SK-N-SH (cell line): Measurements from ENCODE around the gene SCART1. TPM values are rescaled to one million over a fixed set of nuclear protein-coding genes. Genes with fewer than 3 reads are reported as not detected.

ENCODE experiments used
- CTCF ChIA-PET: fragments of 300-600, 350-600 bp; formaldehyde crosslinking; extraction: SDS; loops from one replicate; lab custom pipeline; 2021; lab: Yijun Ruan, JAX
- POLR2A ChIA-PET: fragments of 350-600 bp; sonication (Branson Sonifier 250); formaldehyde crosslinking; extraction: SDS; loops from one replicate; lab custom pipeline; 2020; ENCODE audit warnings: antibody characterized with exemption, inconsistent platforms; lab: Yijun Ruan, JAX
- DNase-seq: peaks from one replicate; pipeline ENCODE4 v3.0.0; 2012
- H2AFZ ChIP-seq: fragments of 200-600 bp; sonication (generic); 2 replicates; pipeline ENCODE4 v1.8.1; 2016; ENCODE audit warnings: antibody characterized with exemption, mild to moderate bottlenecking, low read depth
- H3F3A ChIP-seq: fragments of 200-600 bp; sonication (generic); replicated peaks from 2 replicates; pipeline ENCODE3; 2016; ENCODE audit warnings: antibody characterized with exemption, mild to moderate bottlenecking; ENCODE audit not compliant: insufficient read depth
- H3K27ac ChIP-seq, 2 experiments: fragments of 200-500 bp in 1 of 2; fragments of 200-600 bp in 1 of 2; sonication (Bioruptor generic) in 1 of 2; sonication (generic), shearing (Covaris generic) in 1 of 2; 2 replicates each; pipeline versions ENCODE4 v1.5.1 to v1.6.1; 2014 to 2016; ENCODE audit warnings: low read depth in 2 of 2, inconsistent platforms in 1 of 2, low read length in 1 of 2, mild to moderate bottlenecking in 1 of 2, mixed read lengths in 1 of 2
- H3K27me3 ChIP-seq: fragments of 200-600 bp; sonication (generic), shearing (Covaris generic); 2 replicates; pipeline ENCODE4 v1.6.1; 2016; ENCODE audit warnings: mixed run types; ENCODE audit not compliant: insufficient read depth
- H3K36me3 ChIP-seq, 2 experiments: fragments of 200-500 bp in 1 of 2; fragments of 200-600 bp in 1 of 2; sonication (Bioruptor generic) in 1 of 2; sonication (generic) in 1 of 2; replicated peaks in 1 of 2; 2 replicates each; pipeline versions ENCODE3 to v1.5.1; 2014 to 2016; ENCODE audit warnings: low read length in 1 of 2, mild to moderate bottlenecking in 1 of 2; ENCODE audit not compliant: insufficient read depth in 2 of 2, control insufficient read depth in 1 of 2
- H3K4me1 ChIP-seq, 2 experiments: fragments of 200-500 bp in 1 of 2; fragments of 200-600 bp in 1 of 2; sonication (Bioruptor generic) in 1 of 2; sonication (generic), shearing (Covaris generic) in 1 of 2; 2 replicates each; pipeline versions ENCODE4 v1.5.1 to v1.6.1; 2014 to 2016; ENCODE audit warnings: low read depth in 1 of 2, low read length in 1 of 2, mixed run types in 1 of 2; ENCODE audit not compliant: insufficient read depth in 2 of 2, control insufficient read depth in 1 of 2
- H3K4me2 ChIP-seq: fragments of 200-600 bp; sonication (generic), shearing (Covaris generic); 2 replicates; pipeline ENCODE4 v1.6.1; 2017; ENCODE audit warnings: mixed run types
- H3K4me3 ChIP-seq, 2 experiments: fragments of 200-500 bp in 1 of 2; fragments of 200-600 bp in 1 of 2; sonication (Bioruptor generic) in 1 of 2; sonication (generic), shearing (Covaris generic) in 1 of 2; 2 replicates each; pipeline versions ENCODE4 v1.5.1 to v1.8.1; 2014 to 2016; ENCODE audit warnings: low read depth in 2 of 2, inconsistent platforms in 1 of 2, low read length in 1 of 2, mild to moderate bottlenecking in 1 of 2, mixed read lengths in 1 of 2, moderate library complexity in 1 of 2
- H3K79me2 ChIP-seq: fragments of 200-600 bp; sonication (generic); 2 replicates; pipeline ENCODE4 v1.8.1; 2017; ENCODE audit warnings: mild to moderate bottlenecking; ENCODE audit not compliant: insufficient read depth
- H3K9ac ChIP-seq: fragments of 200-600 bp; sonication (generic); 2 replicates; pipeline ENCODE4 v1.6.1; 2017; ENCODE audit warnings: mixed run types
- H3K9me2 ChIP-seq: fragments of 200-600 bp; sonication (generic); 2 replicates; pipeline ENCODE4 v1.6.1; 2017; ENCODE audit warnings: mixed run types
- H3K9me3 ChIP-seq: fragments of 200-600 bp; sonication (generic); 2 replicates; pipeline ENCODE4 v1.6.1; 2017; ENCODE audit warnings: mixed run types, mild to moderate bottlenecking, moderate library complexity
- H4K20me1 ChIP-seq: fragments of 200-600 bp; sonication (generic); 2 replicates; pipeline ENCODE4 v1.6.1; 2017; ENCODE audit warnings: mild to moderate bottlenecking, mixed run types; ENCODE audit not compliant: insufficient read depth
- CHD2 ChIP-seq: fragments of 150-350 bp; IDR thresholded peaks from 2 replicates; pipeline ENCODE4 v1.6.1; 2018; ENCODE audit warnings: low read length; ENCODE audit not compliant: partially characterized antibody
- EP300 ChIP-seq, 2 experiments: IDR thresholded peaks; 2 replicates each; pipeline versions ENCODE4 v1.4.0 to v1.6.1; 2012; ENCODE audit warnings: borderline replicate concordance in 1 of 2, low read depth in 1 of 2, low read length in 1 of 2
- EZH2phosphoT487 ChIP-seq: fragments of 200-600 bp; sonication (generic); IDR thresholded peaks from 2 replicates; pipeline ENCODE4 v1.6.1; 2017; ENCODE audit warnings: low read depth, mixed run types, mild to moderate bottlenecking, antibody characterized with exemption, moderate library complexity, borderline replicate concordance
- FOXJ3 ChIP-seq: sonication (generic); formaldehyde crosslinking; IDR thresholded peaks from 2 replicates; pipeline ENCODE4 v1.5.1; 2020; ENCODE audit warnings: mild to moderate bottlenecking, missing genetic modification reagents
- FOXM1 ChIP-seq: IDR thresholded peaks from 2 replicates; pipeline ENCODE4 v1.4.0; 2012; ENCODE audit warnings: low read depth, mild to moderate bottlenecking
- GABPA ChIP-seq: IDR thresholded peaks from 2 replicates; pipeline ENCODE4 v1.4.0; 2012; ENCODE audit warnings: low read depth, mild to moderate bottlenecking
- JUND ChIP-seq: IDR thresholded peaks from 2 replicates; pipeline ENCODE4 v1.4.0; 2012
- MXI1 ChIP-seq: IDR thresholded peaks from 2 replicates; pipeline ENCODE4 v1.6.1; 2012; ENCODE audit warnings: mild to moderate bottlenecking, low read depth, low read length, improper control_type of control experiment
- NRF1 ChIP-seq: IDR thresholded peaks from 2 replicates; pipeline ENCODE4 v1.6.1; 2012; ENCODE audit warnings: low read depth, mild to moderate bottlenecking, low read length
- POLR2AphosphoS5 ChIP-seq: IDR thresholded peaks from 2 replicates; pipeline ENCODE4 v1.6.1; 2012; ENCODE audit warnings: low read depth, low read length
- RCOR1 ChIP-seq: fragments of 150-350 bp; IDR thresholded peaks from 2 replicates; pipeline ENCODE4 v1.6.1; 2017; ENCODE audit warnings: antibody characterized with exemption, low read length
- SMC3 ChIP-seq: IDR thresholded peaks from 2 replicates; pipeline ENCODE4 v1.6.1; 2012; ENCODE audit warnings: low read depth, low read length, improper control_type of control experiment
- TAF1 ChIP-seq: IDR thresholded peaks from 2 replicates; pipeline ENCODE4 v1.6.1; 2012; ENCODE audit warnings: low read depth, mild to moderate bottlenecking, low read length, moderate library complexity, borderline replicate concordance
- YY1 ChIP-seq: IDR thresholded peaks from 2 replicates; pipeline ENCODE4 v1.4.0; 2012; ENCODE audit warnings: low read depth, mild to moderate bottlenecking
- WGBS: methylation state at CpG from one replicate; pipeline ENCODE4 v1.1.6; 2017; ENCODE audit warnings: low lambda C conversion rate; 5-methylcytosine and 5-hydroxymethylcytosine counted together
- polyA plus RNA-seq, 3 experiments: library from polyadenylated mRNA; depleted of rRNA; stranded (reverse); fragments of >200 nt; gene quantifications; 2 replicates each; pipeline ENCODE4 v1.2.3, GENCODE V29; 2012
- TF ChIP-seq, protein P1 (sequence below): IDR thresholded peaks from 2 replicates; pipeline ENCODE4 v1.6.1; 2012; ENCODE audit warnings: mild to moderate bottlenecking, low read depth, low read length, moderate library complexity
- TF ChIP-seq, protein P2 (sequence below): IDR thresholded peaks from 2 replicates; pipeline ENCODE4 v1.4.0; 2012; ENCODE audit warnings: low read depth, borderline replicate concordance
- TF ChIP-seq, protein P3 (sequence below): fragments of 150-350 bp; IDR thresholded peaks from 2 replicates; pipeline ENCODE4 v1.6.1; 2017; ENCODE audit warnings: antibody characterized with exemption, low read length, low read depth, borderline replicate concordance
- TF ChIP-seq, protein P4 (sequence below): IDR thresholded peaks from 2 replicates; pipeline ENCODE4; 2012
- TF ChIP-seq, protein P5 (sequence below): fragments of 200-600 bp; sonication (generic); IDR thresholded peaks from 2 replicates; pipeline ENCODE4 v1.6.1; 2017; ENCODE audit warnings: antibody characterized with exemption, mild to moderate bottlenecking, moderate library complexity
- TF ChIP-seq, protein P6 (sequence below): IDR thresholded peaks from 2 replicates; pipeline ENCODE4 v1.4.0; 2012; ENCODE audit warnings: low read depth

Gene SCART1
- polyA plus RNA-seq, 1 of the 3 experiments (the other 2 are of a cell fraction) = 2.1 TPM

DNA sequence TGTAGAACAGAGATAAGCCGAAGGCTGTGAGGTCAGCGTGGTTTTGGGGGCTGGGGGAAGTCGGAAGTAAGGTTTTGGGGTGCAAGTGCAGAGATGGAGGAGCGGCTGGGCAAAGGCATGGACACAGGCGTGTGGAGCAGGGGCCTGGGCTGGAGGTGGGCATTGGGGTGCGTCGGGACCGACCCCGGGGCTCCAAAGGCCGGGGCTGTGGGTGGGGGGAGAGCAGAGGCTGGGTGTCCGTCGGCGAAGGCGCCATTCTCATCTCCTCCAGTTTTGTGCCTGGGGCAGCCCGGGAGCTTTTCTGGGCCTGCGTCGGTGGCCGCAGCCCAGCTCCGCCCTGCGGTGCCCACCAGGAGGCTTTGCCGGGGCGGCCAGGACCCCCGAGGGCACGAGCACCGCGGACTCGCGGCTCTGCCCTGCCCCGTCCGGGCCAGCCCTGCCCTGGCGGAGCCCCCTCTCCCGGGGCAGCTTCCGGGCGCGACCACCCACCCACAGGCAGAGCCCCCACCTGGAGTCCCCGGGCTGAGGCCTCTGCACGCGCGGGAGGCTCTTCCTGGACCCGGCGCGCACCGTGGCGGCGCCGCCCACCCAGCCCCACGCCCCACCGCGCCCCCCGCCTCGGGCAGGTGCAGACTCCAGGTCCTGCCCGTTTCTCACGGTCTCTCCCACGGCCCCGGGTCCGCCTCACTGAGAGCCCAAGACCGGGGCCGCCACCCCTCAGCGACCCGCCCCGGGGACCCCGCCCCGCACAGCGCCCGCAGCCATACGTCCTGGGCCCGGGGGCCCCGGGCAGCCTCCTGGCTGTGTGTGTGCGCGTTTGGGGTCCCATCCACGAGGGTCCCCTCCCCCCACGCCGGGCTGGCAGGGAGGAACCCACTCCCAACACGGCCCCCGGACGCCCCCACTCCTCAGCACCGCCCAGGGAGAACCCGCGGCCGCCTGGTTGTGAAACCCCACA lies 7.7 kb upstream of the SCART1 start (continued):
- TF ChIP-seq TAF1 (no peak), YY1 (no peak), RCOR1 (no peak)
- TF ChIP-seq, all 33 proteins: peak for 0

DNA sequence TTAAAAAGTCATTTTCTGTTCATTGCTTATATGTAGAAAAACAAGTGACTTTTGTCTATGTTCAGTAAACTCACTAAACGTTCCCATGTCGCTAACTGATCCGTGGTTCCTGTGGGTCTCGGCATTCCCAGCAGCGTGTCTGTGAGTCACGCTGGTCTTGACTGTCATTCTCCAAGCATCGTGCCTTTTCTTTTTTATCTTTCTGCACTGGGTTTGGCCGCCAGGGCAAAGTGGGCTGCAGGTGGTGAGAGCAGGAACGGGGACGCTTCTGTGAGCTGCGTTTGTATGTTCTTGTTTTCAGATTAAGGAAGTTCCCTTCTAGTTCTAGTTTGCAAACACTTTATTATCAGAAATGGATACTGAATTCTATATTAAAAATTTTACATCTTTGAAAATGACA lies 6.8 kb upstream of the SCART1 start:
- Histone ChIP-seq H3K27me3 (no peaks in the 10 kb centered on the region), H2AFZ (no peak overlapping the region), H3K36me3 (peaks cover 0 to 3% of the 10 kb centered on the region in 2 experiments), H3K9me3 (0 out of 2 replicates have a peak, but pooled peaks cover 23% of the 10 kb centered on the region), H3K4me3 (no peak overlapping the region), H3F3A (no peaks in the 10 kb centered on the region), H3K9me2 (no peaks in the 10 kb centered on the region), H3K4me2 (no peak overlapping the region), H3K9ac (no peak overlapping the region), H3K27ac (no peak overlapping the region), H3K79me2 (no peaks in the 10 kb centered on the region), H4K20me1 (no peaks in the 10 kb centered on the region), H3K4me1 (no peaks in the 10 kb centered on the region)
- CTCF ChIA-PET = no interaction called here
- no peak for DNase-seq
- POLR2A ChIA-PET = no interaction called here
- WGBS = 78% methylated on average over 11 of the region's 11 CpGs
- TF ChIP-seq SMC3 (no peak), FOXJ3 (no peak), FOXM1 (no peak), YY1 (no peak), NRF1 (no peak), CHD2 (no peak), EP300 (IDR thresholded peaks at IDR 0.05; ENCODE audit: borderline replicate concordance in 1 of 2, low read depth in 1 of 2, low read length in 1 of 2) (no peak), POLR2AphosphoS5 (no peak), EZH2phosphoT487 (no peak), GABPA (no peak), JUND (no peak), MXI1 (no peak), RCOR1 (no peak)
- TF ChIP-seq, protein P1, sequence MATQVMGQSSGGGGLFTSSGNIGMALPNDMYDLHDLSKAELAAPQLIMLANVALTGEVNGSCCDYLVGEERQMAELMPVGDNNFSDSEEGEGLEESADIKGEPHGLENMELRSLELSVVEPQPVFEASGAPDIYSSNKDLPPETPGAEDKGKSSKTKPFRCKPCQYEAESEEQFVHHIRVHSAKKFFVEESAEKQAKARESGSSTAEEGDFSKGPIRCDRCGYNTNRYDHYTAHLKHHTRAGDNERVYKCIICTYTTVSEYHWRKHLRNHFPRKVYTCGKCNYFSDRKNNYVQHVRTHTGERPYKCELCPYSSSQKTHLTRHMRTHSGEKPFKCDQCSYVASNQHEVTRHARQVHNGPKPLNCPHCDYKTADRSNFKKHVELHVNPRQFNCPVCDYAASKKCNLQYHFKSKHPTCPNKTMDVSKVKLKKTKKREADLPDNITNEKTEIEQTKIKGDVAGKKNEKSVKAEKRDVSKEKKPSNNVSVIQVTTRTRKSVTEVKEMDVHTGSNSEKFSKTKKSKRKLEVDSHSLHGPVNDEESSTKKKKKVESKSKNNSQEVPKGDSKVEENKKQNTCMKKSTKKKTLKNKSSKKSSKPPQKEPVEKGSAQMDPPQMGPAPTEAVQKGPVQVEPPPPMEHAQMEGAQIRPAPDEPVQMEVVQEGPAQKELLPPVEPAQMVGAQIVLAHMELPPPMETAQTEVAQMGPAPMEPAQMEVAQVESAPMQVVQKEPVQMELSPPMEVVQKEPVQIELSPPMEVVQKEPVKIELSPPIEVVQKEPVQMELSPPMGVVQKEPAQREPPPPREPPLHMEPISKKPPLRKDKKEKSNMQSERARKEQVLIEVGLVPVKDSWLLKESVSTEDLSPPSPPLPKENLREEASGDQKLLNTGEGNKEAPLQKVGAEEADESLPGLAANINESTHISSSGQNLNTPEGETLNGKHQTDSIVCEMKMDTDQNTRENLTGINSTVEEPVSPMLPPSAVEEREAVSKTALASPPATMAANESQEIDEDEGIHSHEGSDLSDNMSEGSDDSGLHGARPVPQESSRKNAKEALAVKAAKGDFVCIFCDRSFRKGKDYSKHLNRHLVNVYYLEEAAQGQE = no peak
- TF ChIP-seq, protein P2, sequence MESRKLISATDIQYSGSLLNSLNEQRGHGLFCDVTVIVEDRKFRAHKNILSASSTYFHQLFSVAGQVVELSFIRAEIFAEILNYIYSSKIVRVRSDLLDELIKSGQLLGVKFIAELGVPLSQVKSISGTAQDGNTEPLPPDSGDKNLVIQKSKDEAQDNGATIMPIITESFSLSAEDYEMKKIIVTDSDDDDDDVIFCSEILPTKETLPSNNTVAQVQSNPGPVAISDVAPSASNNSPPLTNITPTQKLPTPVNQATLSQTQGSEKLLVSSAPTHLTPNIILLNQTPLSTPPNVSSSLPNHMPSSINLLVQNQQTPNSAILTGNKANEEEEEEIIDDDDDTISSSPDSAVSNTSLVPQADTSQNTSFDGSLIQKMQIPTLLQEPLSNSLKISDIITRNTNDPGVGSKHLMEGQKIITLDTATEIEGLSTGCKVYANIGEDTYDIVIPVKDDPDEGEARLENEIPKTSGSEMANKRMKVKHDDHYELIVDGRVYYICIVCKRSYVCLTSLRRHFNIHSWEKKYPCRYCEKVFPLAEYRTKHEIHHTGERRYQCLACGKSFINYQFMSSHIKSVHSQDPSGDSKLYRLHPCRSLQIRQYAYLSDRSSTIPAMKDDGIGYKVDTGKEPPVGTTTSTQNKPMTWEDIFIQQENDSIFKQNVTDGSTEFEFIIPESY = no peak
- TF ChIP-seq, protein P3, sequence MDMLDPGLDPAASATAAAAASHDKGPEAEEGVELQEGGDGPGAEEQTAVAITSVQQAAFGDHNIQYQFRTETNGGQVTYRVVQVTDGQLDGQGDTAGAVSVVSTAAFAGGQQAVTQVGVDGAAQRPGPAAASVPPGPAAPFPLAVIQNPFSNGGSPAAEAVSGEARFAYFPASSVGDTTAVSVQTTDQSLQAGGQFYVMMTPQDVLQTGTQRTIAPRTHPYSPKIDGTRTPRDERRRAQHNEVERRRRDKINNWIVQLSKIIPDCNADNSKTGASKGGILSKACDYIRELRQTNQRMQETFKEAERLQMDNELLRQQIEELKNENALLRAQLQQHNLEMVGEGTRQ = no peak
- TF ChIP-seq, protein P4, sequence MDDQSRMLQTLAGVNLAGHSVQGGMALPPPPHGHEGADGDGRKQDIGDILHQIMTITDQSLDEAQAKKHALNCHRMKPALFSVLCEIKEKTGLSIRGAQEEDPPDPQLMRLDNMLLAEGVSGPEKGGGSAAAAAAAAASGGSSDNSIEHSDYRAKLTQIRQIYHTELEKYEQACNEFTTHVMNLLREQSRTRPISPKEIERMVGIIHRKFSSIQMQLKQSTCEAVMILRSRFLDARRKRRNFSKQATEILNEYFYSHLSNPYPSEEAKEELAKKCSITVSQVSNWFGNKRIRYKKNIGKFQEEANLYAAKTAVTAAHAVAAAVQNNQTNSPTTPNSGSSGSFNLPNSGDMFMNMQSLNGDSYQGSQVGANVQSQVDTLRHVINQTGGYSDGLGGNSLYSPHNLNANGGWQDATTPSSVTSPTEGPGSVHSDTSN = no peak
- TF ChIP-seq, protein P5, sequence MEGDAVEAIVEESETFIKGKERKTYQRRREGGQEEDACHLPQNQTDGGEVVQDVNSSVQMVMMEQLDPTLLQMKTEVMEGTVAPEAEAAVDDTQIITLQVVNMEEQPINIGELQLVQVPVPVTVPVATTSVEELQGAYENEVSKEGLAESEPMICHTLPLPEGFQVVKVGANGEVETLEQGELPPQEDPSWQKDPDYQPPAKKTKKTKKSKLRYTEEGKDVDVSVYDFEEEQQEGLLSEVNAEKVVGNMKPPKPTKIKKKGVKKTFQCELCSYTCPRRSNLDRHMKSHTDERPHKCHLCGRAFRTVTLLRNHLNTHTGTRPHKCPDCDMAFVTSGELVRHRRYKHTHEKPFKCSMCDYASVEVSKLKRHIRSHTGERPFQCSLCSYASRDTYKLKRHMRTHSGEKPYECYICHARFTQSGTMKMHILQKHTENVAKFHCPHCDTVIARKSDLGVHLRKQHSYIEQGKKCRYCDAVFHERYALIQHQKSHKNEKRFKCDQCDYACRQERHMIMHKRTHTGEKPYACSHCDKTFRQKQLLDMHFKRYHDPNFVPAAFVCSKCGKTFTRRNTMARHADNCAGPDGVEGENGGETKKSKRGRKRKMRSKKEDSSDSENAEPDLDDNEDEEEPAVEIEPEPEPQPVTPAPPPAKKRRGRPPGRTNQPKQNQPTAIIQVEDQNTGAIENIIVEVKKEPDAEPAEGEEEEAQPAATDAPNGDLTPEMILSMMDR = no peak
- TF ChIP-seq, protein P6, sequence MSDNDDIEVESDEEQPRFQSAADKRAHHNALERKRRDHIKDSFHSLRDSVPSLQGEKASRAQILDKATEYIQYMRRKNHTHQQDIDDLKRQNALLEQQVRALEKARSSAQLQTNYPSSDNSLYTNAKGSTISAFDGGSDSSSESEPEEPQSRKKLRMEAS = no peak
